ENCODE data around the gene PFKFB3. TPM values are rescaled to one million over a fixed set of nuclear protein-coding genes. Genes with fewer than 3 reads are reported as not detected.

Gene PFKFB3
- total RNA-seq, 1 experiment from 2014 or later = 43.6 TPM

GRCh38 chr10:6174201-6174874, 28.4 kb upstream of the PFKFB3 start:
- H3K36me3 ChIP-seq (ENCODE audit: insufficient read depth, low read length) = no peaks in the 10 kb centered on the region
- H3K9me3 ChIP-seq (ENCODE audit: low read length) = no peaks in the 10 kb centered on the region
- no peaks in the 10 kb centered on the region for H3K79me2 ChIP-seq (ENCODE audit: low read length)
- H3K4me2 ChIP-seq (ENCODE audit: low read depth, low read length, poor library complexity, severe bottlenecking) = no peak overlapping the region
- H2AFZ ChIP-seq (ENCODE audit: low read length) = no peak overlapping the region
- H4K20me1 ChIP-seq (ENCODE audit: insufficient read depth, low read depth, low read length) = peaks cover 38% of the 10 kb centered on the region; the same call in 1 of the 2 replicates
- H3K4me3 ChIP-seq (ENCODE audit: low read length) = no peak overlapping the region
- no peaks in the 10 kb centered on the region for H3K9me2 ChIP-seq (replicated peaks; ENCODE audit: insufficient read depth, low read length)
- no peaks in the 10 kb centered on the region for H3K4me1 ChIP-seq (ENCODE audit: low read length)
- no peak overlapping the region for H3K9ac ChIP-seq (ENCODE audit: low read length)
- DNase-seq = no peak
- H3K27me3 ChIP-seq (ENCODE audit: low read length) = no peaks in the 10 kb centered on the region
- no peak overlapping the region for H3K27ac ChIP-seq (ENCODE audit: low read length)

- H4K20me1 ChIP-seq (ENCODE audit: insufficient read depth, low read depth, low read length) = peaks cover 27% of the 10 kb centered on the region; the same call in 1 of the 2 replicates
- DNase-seq = no peak
These were observed 27.2 kb upstream of the PFKFB3 start for GRCh38 chr10:6175329-6176055.

GRCh38 chr10:6176691-6177231, 26.0 kb upstream of the PFKFB3 start:
- Histone ChIP-seq H3K4me1 (ENCODE audit: low read length) (no peaks in the 10 kb centered on the region), H3K27ac (ENCODE audit: low read length) (no peak overlapping the region), H3K4me2 (ENCODE audit: low read depth, low read length, poor library complexity, severe bottlenecking) (no peak overlapping the region), H3K79me2 (ENCODE audit: low read length) (no peaks in the 10 kb centered on the region), H3K9ac (ENCODE audit: low read length) (no peak overlapping the region), H3K9me3 (ENCODE audit: low read length) (no peaks in the 10 kb centered on the region), H3K36me3 (ENCODE audit: insufficient read depth, low read length) (no peaks in the 10 kb centered on the region), H3K27me3 (ENCODE audit: low read length) (no peaks in the 10 kb centered on the region), H2AFZ (ENCODE audit: low read length) (no peak overlapping the region), H3K4me3 (ENCODE audit: low read length) (no peak overlapping the region), H4K20me1 (ENCODE audit: insufficient read depth, low read depth, low read length) (peaks cover 31% of the 10 kb centered on the region), H3K9me2 (replicated peaks; ENCODE audit: insufficient read depth, low read length) (no peaks in the 10 kb centered on the region)
- no peak for DNase-seq

More at GRCh38 chr10:6175329-6176055, 27.2 kb upstream of the PFKFB3 start:
- no peaks in the 10 kb centered on the region for H3K4me1 ChIP-seq (ENCODE audit: low read length)
- H2AFZ ChIP-seq (ENCODE audit: low read length) = no peak overlapping the region
- H3K9ac ChIP-seq (ENCODE audit: low read length) = no peak overlapping the region
- H3K4me3 ChIP-seq (ENCODE audit: low read length) = no peak overlapping the region
- no peak overlapping the region for H3K27ac ChIP-seq (ENCODE audit: low read length)
- no peak overlapping the region for H3K4me2 ChIP-seq (ENCODE audit: low read depth, low read length, poor library complexity, severe bottlenecking)
- H3K9me3 ChIP-seq (ENCODE audit: low read length) = no peaks in the 10 kb centered on the region
- no peaks in the 10 kb centered on the region for H3K79me2 ChIP-seq (ENCODE audit: low read length)
- no peaks in the 10 kb centered on the region for H3K36me3 ChIP-seq (ENCODE audit: insufficient read depth, low read length)
- no peaks in the 10 kb centered on the region for H3K9me2 ChIP-seq (replicated peaks; ENCODE audit: insufficient read depth, low read length)
- H3K27me3 ChIP-seq (ENCODE audit: low read length) = no peaks in the 10 kb centered on the region

GRCh38 chr10:6177880-6178281, 24.9 kb upstream of the PFKFB3 start:
- H3K9me2 ChIP-seq (replicated peaks; ENCODE audit: insufficient read depth, low read length) = no peaks in the 10 kb centered on the region
- H3K79me2 ChIP-seq (ENCODE audit: low read length) = no peaks in the 10 kb centered on the region
- no peak for DNase-seq
- H3K9me3 ChIP-seq (ENCODE audit: low read length) = no peaks in the 10 kb centered on the region
- H3K4me2 ChIP-seq (ENCODE audit: low read depth, low read length, poor library complexity, severe bottlenecking) = no peak overlapping the region
- no peak overlapping the region for H3K27ac ChIP-seq (ENCODE audit: low read length)
- no peaks in the 10 kb centered on the region for H3K27me3 ChIP-seq (ENCODE audit: low read length)
- H3K4me1 ChIP-seq (ENCODE audit: low read length) = no peaks in the 10 kb centered on the region
- H3K9ac ChIP-seq (ENCODE audit: low read length) = no peak overlapping the region
- no peak overlapping the region for H3K4me3 ChIP-seq (ENCODE audit: low read length)
- H3K36me3 ChIP-seq (ENCODE audit: insufficient read depth, low read length) = no peaks in the 10 kb centered on the region
- no peak overlapping the region for H2AFZ ChIP-seq (ENCODE audit: low read length)
- H4K20me1 ChIP-seq (ENCODE audit: insufficient read depth, low read depth, low read length) = peaks cover 36% of the 10 kb centered on the region

- no peak overlapping the region for H3K9ac ChIP-seq (ENCODE audit: low read length)
These were observed 24.2 kb upstream of the PFKFB3 start for GRCh38 chr10:6178581-6178980.

GRCh38 chr10:6179078-6179477, 23.7 kb upstream of the PFKFB3 start:
- Histone ChIP-seq H3K9ac (ENCODE audit: low read length) (no peak overlapping the region), H3K79me2 (ENCODE audit: low read length) (no peaks in the 10 kb centered on the region), H3K27ac (ENCODE audit: low read length) (no peak overlapping the region), H2AFZ (ENCODE audit: low read length) (no peak overlapping the region), H3K27me3 (ENCODE audit: low read length) (no peaks in the 10 kb centered on the region), H3K4me2 (ENCODE audit: low read depth, low read length, poor library complexity, severe bottlenecking) (no peak overlapping the region), H3K4me3 (ENCODE audit: low read length) (no peak overlapping the region), H3K9me2 (replicated peaks; ENCODE audit: insufficient read depth, low read length) (no peaks in the 10 kb centered on the region), H3K9me3 (ENCODE audit: low read length) (no peaks in the 10 kb centered on the region), H4K20me1 (ENCODE audit: insufficient read depth, low read depth, low read length) (peaks cover 32% of the 10 kb centered on the region), H3K36me3 (ENCODE audit: insufficient read depth, low read length) (no peaks in the 10 kb centered on the region), H3K4me1 (ENCODE audit: low read length) (no peaks in the 10 kb centered on the region)
- no peak for DNase-seq

More at GRCh38 chr10:6178581-6178980, 24.2 kb upstream of the PFKFB3 start:
- DNase-seq = no peak
- Histone ChIP-seq H3K4me3 (ENCODE audit: low read length) (no peak overlapping the region), H3K9me2 (replicated peaks; ENCODE audit: insufficient read depth, low read length) (no peaks in the 10 kb centered on the region), H3K27ac (ENCODE audit: low read length) (no peak overlapping the region), H3K27me3 (ENCODE audit: low read length) (no peaks in the 10 kb centered on the region), H3K36me3 (ENCODE audit: insufficient read depth, low read length) (no peaks in the 10 kb centered on the region), H3K4me2 (ENCODE audit: low read depth, low read length, poor library complexity, severe bottlenecking) (no peak overlapping the region), H3K79me2 (ENCODE audit: low read length) (no peaks in the 10 kb centered on the region), H3K4me1 (ENCODE audit: low read length) (no peaks in the 10 kb centered on the region), H3K9me3 (ENCODE audit: low read length) (no peaks in the 10 kb centered on the region), H4K20me1 (ENCODE audit: insufficient read depth, low read depth, low read length) (peaks cover 37% of the 10 kb centered on the region), H2AFZ (ENCODE audit: low read length) (no peak overlapping the region)

- H3K9ac ChIP-seq (ENCODE audit: low read length) = no peak overlapping the region
- no peak overlapping the region for H3K4me3 ChIP-seq (ENCODE audit: low read length)
- DNase-seq = no peak
- H2AFZ ChIP-seq (ENCODE audit: low read length) = no peak overlapping the region
- H3K36me3 ChIP-seq (ENCODE audit: insufficient read depth, low read length) = no peaks in the 10 kb centered on the region
- H3K27me3 ChIP-seq (ENCODE audit: low read length) = no peaks in the 10 kb centered on the region
- H3K27ac ChIP-seq (ENCODE audit: low read length) = no peak overlapping the region
- H3K79me2 ChIP-seq (ENCODE audit: low read length) = no peaks in the 10 kb centered on the region
- no peaks in the 10 kb centered on the region for H3K9me2 ChIP-seq (replicated peaks; ENCODE audit: insufficient read depth, low read length)
- no peak overlapping the region for H3K4me2 ChIP-seq (ENCODE audit: low read depth, low read length, poor library complexity, severe bottlenecking)
- H4K20me1 ChIP-seq (ENCODE audit: insufficient read depth, low read depth, low read length) = peaks cover 22% of the 10 kb centered on the region
- H3K4me1 ChIP-seq (ENCODE audit: low read length) = no peaks in the 10 kb centered on the region
- H3K9me3 ChIP-seq (ENCODE audit: low read length) = no peaks in the 10 kb centered on the region
These were observed 22.1 kb upstream of the PFKFB3 start for GRCh38 chr10:6180480-6181110.

GRCh38 chr10:6181249-6181648, 21.5 kb upstream of the PFKFB3 start:
- no peaks in the 10 kb centered on the region for H3K9me2 ChIP-seq (replicated peaks; ENCODE audit: insufficient read depth, low read length)
- no peaks in the 10 kb centered on the region for H3K36me3 ChIP-seq (ENCODE audit: insufficient read depth, low read length)
- no peaks in the 10 kb centered on the region for H3K4me1 ChIP-seq (ENCODE audit: low read length)
- H2AFZ ChIP-seq (ENCODE audit: low read length) = no peak overlapping the region
- H3K4me2 ChIP-seq (ENCODE audit: low read depth, low read length, poor library complexity, severe bottlenecking) = no peak overlapping the region
- H4K20me1 ChIP-seq (ENCODE audit: insufficient read depth, low read depth, low read length) = peaks cover 20% of the 10 kb centered on the region
- no peak overlapping the region for H3K9ac ChIP-seq (ENCODE audit: low read length)
- no peaks in the 10 kb centered on the region for H3K9me3 ChIP-seq (ENCODE audit: low read length)
- no peak overlapping the region for H3K27ac ChIP-seq (ENCODE audit: low read length)
- no peaks in the 10 kb centered on the region for H3K27me3 ChIP-seq (ENCODE audit: low read length)
- H3K79me2 ChIP-seq (ENCODE audit: low read length) = no peaks in the 10 kb centered on the region
- H3K4me3 ChIP-seq (ENCODE audit: low read length) = no peak overlapping the region
- no peak for DNase-seq

All from Karpas-422 (cell line).